Measurements from ENCODE around the gene L3MBTL3. TPM values are rescaled to one million over a fixed set of nuclear protein-coding genes. Genes with fewer than 3 reads are reported as not detected.

The L3MBTL3 gene
- total RNA-seq, 1 experiment from 2014 or later, result 14.3 TPM

DNA sequence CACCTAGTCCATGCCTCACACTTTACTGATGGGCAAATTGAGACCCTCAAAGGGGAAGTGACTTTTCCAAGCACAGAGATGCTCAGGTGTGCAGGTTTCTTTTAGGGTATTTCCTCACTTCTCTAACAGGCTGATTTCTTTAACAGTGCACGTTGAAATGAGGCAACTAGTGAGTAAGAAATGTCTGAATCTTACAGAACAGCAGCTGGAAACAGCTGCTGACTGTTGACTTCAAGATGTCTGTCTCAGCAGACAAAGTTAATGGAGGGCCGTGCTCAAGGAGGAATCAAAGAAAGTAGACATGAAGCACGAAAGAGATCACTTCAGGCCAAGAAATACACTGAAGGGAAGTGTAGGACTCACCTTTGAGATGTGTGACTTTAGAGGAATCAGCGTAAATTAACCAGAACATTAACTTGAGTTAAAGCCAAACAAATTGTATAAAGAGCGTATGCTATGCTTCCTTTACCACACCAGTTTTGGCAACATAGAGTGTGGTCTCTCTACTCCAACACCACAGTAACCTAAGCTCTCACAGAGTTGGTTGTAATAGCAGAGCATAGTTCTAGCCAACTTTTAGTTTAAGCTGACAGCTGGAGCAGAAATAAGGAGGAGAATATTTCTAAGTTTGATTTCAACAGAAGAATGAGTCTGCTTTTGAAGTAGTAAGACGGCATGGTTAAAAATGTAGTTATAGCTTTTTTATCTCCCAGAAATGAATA lies 143.5 kb downstream of the L3MBTL3 start:
- Mint-ChIP-seq H3K4me1 (ENCODE audit: low read depth, unreplicated experiment) (no peaks in the 10 kb centered on the region), H3K36me3 (ENCODE audit: insufficient read depth, unreplicated experiment) (no peaks in the 10 kb centered on the region), H3K9me3 (ENCODE audit: unreplicated experiment) (no peaks in the 10 kb centered on the region), H3K27ac (ENCODE audit: unreplicated experiment) (no peak overlapping the region), H3K27me3 (ENCODE audit: insufficient read depth, unreplicated experiment) (peaks cover 4% of the 10 kb centered on the region), H3K4me3 (ENCODE audit: unreplicated experiment) (no peak overlapping the region)
- Histone ChIP-seq H3K27me3 (replicated peaks; ENCODE audit: control insufficient read depth, insufficient read depth, low read length) (no peaks in the 10 kb centered on the region), H3K9me3 (no peaks in the 10 kb centered on the region), H3K4me1 (no peaks in the 10 kb centered on the region), H3K4me3 (ENCODE audit: low read depth, low read length) (no peak overlapping the region), H3K36me3 (ENCODE audit: control insufficient read depth, insufficient read depth, low read length) (no peaks in the 10 kb centered on the region)
- TF ChIP-seq, protein P1, sequence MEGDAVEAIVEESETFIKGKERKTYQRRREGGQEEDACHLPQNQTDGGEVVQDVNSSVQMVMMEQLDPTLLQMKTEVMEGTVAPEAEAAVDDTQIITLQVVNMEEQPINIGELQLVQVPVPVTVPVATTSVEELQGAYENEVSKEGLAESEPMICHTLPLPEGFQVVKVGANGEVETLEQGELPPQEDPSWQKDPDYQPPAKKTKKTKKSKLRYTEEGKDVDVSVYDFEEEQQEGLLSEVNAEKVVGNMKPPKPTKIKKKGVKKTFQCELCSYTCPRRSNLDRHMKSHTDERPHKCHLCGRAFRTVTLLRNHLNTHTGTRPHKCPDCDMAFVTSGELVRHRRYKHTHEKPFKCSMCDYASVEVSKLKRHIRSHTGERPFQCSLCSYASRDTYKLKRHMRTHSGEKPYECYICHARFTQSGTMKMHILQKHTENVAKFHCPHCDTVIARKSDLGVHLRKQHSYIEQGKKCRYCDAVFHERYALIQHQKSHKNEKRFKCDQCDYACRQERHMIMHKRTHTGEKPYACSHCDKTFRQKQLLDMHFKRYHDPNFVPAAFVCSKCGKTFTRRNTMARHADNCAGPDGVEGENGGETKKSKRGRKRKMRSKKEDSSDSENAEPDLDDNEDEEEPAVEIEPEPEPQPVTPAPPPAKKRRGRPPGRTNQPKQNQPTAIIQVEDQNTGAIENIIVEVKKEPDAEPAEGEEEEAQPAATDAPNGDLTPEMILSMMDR (IDR thresholded peaks at IDR 0.05; ENCODE audit: insufficient read depth in 1 of 2, low read depth in 1 of 2, low read length in 1 of 2, severe bottlenecking in 1 of 2, unreplicated experiment in 1 of 2), result no peak
- BruUV-seq (replicated peaks), result no TSS peak
- intact Hi-C loops (cut with micrococcal nuclease; ENCODE audit: unreplicated experiment), result no loop called here
- DNase-seq, result no peak
- CTCF ChIA-PET, result no interaction called here
- POLR2A ChIA-PET, result no interaction called here

DNA sequence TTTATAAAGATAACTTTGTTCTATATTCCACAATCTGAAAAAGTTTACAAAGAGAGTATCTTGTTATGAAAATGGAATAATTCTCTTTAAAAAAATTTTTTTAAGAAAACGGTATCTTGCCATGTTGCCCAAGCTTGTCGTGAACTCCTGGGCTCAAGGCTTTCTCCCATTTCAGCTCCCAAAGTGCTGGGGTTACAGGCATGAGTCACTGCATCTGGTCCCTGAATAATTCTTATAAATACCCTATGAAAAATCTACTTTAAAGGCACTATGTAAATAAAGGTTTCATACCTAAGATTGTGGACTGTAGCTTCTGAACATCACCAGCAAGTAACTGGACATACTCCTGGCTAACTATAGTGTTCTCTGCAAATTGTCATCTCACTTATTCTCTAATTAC lies 144.0 kb downstream of the L3MBTL3 start:
- no peak overlapping the region for H3K4me3 ChIP-seq (ENCODE audit: low read depth, low read length)
- intact Hi-C loops (cut with micrococcal nuclease; ENCODE audit: unreplicated experiment), result no loop called here
- ChIA-PET POLR2A (no interaction called here), CTCF (no interaction called here)
- no peaks in the 10 kb centered on the region for H3K9me3 ChIP-seq
- Mint-ChIP-seq H3K27ac (ENCODE audit: unreplicated experiment) (no peak overlapping the region), H3K4me3 (ENCODE audit: unreplicated experiment) (no peak overlapping the region), H3K4me1 (ENCODE audit: low read depth, unreplicated experiment) (no peaks in the 10 kb centered on the region), H3K9me3 (ENCODE audit: unreplicated experiment) (no peaks in the 10 kb centered on the region), H3K27me3 (ENCODE audit: insufficient read depth, unreplicated experiment) (peaks cover 4% of the 10 kb centered on the region), H3K36me3 (ENCODE audit: insufficient read depth, unreplicated experiment) (no peaks in the 10 kb centered on the region)
- H3K4me1 ChIP-seq, result no peaks in the 10 kb centered on the region
- BruUV-seq (replicated peaks), result no TSS peak
- TF ChIP-seq, protein P1 (IDR thresholded peaks at IDR 0.05; ENCODE audit: insufficient read depth in 1 of 2, low read depth in 1 of 2, low read length in 1 of 2, severe bottlenecking in 1 of 2, unreplicated experiment in 1 of 2), result no peak
- no peaks in the 10 kb centered on the region for H3K36me3 ChIP-seq (ENCODE audit: control insufficient read depth, insufficient read depth, low read length)
- no peak for DNase-seq
- no peaks in the 10 kb centered on the region for H3K27me3 ChIP-seq (replicated peaks; ENCODE audit: control insufficient read depth, insufficient read depth, low read length)

GRCh38 chr6:130163266-130163665 lies 144.9 kb downstream of the L3MBTL3 start:
- no peaks in the 10 kb centered on the region for H3K4me1 Mint-ChIP-seq (ENCODE audit: low read depth, unreplicated experiment)
- Histone ChIP-seq H3K9me3 (no peaks in the 10 kb centered on the region), H3K27me3 (replicated peaks; ENCODE audit: control insufficient read depth, insufficient read depth, low read length) (no peaks in the 10 kb centered on the region), H3K4me1 (no peaks in the 10 kb centered on the region), H3K4me3 (ENCODE audit: low read depth, low read length) (no peak overlapping the region), H3K36me3 (ENCODE audit: control insufficient read depth, insufficient read depth, low read length) (no peaks in the 10 kb centered on the region)
- H3K27me3 Mint-ChIP-seq (ENCODE audit: insufficient read depth, unreplicated experiment), result peaks cover 4% of the 10 kb centered on the region
- no peaks in the 10 kb centered on the region for H3K36me3 Mint-ChIP-seq (ENCODE audit: insufficient read depth, unreplicated experiment)
- intact Hi-C loops (cut with micrococcal nuclease; ENCODE audit: unreplicated experiment), result no loop called here
- no TSS peak for BruUV-seq (replicated peaks)
- ChIA-PET CTCF (no interaction called here), POLR2A (no interaction called here)
- H3K27ac Mint-ChIP-seq (ENCODE audit: unreplicated experiment), result no peak overlapping the region
- H3K4me3 Mint-ChIP-seq (ENCODE audit: unreplicated experiment), result no peak overlapping the region
- H3K9me3 Mint-ChIP-seq (ENCODE audit: unreplicated experiment), result no peaks in the 10 kb centered on the region
- DNase-seq, result no peak
- TF ChIP-seq, protein P1 (IDR thresholded peaks at IDR 0.05; ENCODE audit: insufficient read depth in 1 of 2, low read depth in 1 of 2, low read length in 1 of 2, severe bottlenecking in 1 of 2, unreplicated experiment in 1 of 2), result no peak

Measured in Caco-2 (cell line).